GM18507 (cell line): Measurements from ENCODE around the gene ATP9B.

ENCODE experiments used
- DNase-seq: peaks from one replicate; pipeline ENCODE4 v3.0.0; 2011; ENCODE audit warnings: low read depth; ENCODE audit not compliant: insufficient read length; ENCODE audit errors: extremely low spot score
- FAIRE-seq: peaks from 2 replicates; lab custom pipeline; 2011; peaks lifted over from hg19 to GRCh38; lab: Jason Lieb, UNC

The ATP9B gene

DNA sequence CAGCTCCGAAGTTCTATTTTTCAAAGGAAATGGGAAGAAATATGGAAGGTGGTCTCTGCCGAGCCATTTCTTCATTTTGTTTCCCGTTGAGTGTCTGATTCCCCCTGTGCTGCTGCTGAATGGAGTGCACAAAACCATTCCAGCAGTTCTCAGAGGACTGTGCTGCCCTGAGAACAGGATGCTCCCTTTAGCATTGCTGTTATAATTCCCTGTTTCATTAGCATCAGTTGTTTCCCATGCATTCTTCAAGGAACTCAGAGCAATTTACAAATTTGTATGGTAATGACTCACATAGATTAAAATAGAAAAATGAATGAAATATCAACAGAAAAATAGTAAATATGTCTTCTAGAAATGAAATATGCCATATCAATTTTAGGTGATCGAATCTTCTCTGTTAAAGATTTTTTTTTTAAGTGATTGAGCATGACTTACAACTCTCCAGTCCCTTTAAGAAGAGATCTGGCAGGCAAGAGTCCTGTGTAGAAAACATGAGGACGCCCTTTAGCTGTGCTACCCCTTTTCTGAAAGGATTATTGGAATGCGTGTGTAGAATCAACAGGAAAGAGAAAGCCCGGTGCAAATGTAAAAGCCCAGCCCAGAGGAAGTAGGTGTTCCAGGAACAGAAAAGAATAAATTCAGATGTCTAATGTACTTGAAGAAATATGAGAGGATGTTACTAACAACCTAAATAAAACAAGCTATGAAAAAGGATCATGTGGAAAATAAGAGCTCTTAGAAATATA lies 118.5 kb downstream of the ATP9B start:
- no peak for DNase-seq
- FAIRE-seq: no peak

DNA sequence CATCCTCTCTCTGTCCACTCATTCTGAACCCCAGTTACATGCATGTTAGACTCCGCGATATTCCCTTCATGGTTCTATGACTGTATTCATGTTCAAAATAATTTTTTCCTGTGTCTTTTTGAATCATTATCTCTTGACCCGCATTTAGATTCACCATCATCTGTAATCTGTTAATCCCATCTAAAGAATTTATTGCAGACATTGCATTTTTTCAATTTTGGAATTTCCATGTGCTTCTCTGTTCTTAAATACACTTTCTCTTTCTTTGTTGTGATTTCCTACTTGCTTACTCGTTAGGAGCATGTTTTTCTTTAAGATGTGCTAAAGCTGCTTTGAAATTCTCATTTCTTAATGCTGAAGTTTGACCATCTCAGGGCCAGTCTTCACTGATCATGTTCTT lies 122.2 kb downstream of the ATP9B start:
- DNase-seq (no peak), FAIRE-seq (no peak)

GRCh38 chr18:79191956-79192355 lies 122.8 kb downstream of the ATP9B start:
- FAIRE-seq: peak; percentile 36
- no peak for DNase-seq

- FAIRE-seq: no peak
- DNase-seq: no peak
Measured at GRCh38 chr18:79193826-79194225, 124.6 kb downstream of the ATP9B start.

DNA sequence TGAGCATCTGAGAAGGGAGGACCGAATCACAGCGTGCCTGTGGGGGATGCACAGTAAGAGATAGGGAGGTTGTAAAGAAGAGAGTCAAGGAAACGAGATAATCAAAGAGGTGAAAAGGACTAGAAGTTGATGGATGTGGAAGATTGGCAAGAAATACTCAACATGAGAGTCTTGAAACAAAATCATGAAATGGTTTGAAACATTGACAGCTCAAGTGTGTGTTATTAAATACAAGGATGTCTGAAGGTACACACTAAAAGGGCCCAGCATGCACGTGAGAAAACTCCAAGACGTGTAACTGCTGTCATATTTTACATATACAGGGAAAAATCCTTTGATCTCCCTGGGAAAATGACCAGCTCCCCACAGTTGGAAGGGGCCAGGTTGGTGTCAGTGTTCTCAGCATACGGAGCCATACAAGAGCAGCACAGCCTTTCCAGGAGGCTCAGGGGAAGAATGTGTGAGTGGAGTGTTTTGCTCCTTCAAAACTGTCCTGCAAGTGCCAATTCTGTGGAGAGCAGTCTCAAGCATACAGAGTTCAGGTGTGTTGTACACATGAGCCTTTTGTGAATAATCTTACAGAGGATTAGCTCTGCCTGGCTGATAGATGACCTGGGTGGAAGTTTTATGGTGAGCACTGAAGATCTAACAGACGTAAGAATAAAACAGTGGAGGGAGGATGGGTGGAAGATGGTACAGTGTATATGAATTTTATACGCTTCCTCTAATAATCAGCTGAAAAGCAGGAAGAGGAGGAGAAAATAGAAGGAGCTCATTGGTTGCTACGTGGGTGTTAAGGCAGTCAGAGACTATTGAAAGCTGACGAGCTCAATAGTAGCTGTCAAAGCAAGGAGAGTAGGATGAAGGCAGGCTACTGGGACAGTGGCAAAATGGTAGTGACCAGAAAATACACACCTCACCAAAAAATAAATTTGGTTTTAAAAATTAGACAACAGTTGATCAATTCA lies 126.8 kb downstream of the ATP9B start:
- DNase-seq (no peak), FAIRE-seq (no peak)

DNA sequence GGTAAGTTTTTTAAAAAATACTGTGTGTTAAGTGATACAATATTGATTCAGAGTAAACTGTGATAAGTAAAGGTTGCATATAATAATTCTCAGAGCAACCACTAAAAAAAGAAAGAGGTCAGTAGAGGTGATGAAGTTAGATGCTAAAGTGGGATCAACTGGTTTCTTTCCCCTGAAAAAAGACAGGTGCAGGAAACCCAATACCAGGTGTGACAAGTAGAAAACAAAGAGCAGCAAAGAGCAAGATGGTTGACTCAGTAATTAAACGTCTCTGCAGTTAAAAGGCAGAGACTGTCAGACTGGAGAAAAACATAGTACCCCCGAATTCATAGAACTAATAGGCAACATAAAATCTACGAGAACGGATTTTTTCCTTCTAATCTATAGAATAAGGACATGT lies 128.3 kb downstream of the ATP9B start:
- FAIRE-seq (no peak), DNase-seq (no peak)

- FAIRE-seq: no peak
Measured at GRCh38 chr18:79199691-79200374, 130.6 kb downstream of the ATP9B start.

GRCh38 chr18:79200546-79201268 lies 131.5 kb downstream of the ATP9B start:
- no peak for DNase-seq
- peak; percentile 93 for FAIRE-seq

More at GRCh38 chr18:79199691-79200374, 130.6 kb downstream of the ATP9B start:
- DNase-seq: no peak

- DNase-seq (no peak), FAIRE-seq (no peak)
Measured at GRCh38 chr18:79203017-79203605, 133.9 kb downstream of the ATP9B start.

GRCh38 chr18:79204889-79205807 lies 136.0 kb downstream of the ATP9B start:
- FAIRE-seq (no peak), DNase-seq (no peak)

GRCh38 chr18:79206444-79206843 lies 137.2 kb downstream of the ATP9B start:
- no peak for DNase-seq
- FAIRE-seq: no peak

- FAIRE-seq (no peak), DNase-seq (no peak)
Measured at GRCh38 chr18:79208906-79209305, 139.7 kb downstream of the ATP9B start.

DNA sequence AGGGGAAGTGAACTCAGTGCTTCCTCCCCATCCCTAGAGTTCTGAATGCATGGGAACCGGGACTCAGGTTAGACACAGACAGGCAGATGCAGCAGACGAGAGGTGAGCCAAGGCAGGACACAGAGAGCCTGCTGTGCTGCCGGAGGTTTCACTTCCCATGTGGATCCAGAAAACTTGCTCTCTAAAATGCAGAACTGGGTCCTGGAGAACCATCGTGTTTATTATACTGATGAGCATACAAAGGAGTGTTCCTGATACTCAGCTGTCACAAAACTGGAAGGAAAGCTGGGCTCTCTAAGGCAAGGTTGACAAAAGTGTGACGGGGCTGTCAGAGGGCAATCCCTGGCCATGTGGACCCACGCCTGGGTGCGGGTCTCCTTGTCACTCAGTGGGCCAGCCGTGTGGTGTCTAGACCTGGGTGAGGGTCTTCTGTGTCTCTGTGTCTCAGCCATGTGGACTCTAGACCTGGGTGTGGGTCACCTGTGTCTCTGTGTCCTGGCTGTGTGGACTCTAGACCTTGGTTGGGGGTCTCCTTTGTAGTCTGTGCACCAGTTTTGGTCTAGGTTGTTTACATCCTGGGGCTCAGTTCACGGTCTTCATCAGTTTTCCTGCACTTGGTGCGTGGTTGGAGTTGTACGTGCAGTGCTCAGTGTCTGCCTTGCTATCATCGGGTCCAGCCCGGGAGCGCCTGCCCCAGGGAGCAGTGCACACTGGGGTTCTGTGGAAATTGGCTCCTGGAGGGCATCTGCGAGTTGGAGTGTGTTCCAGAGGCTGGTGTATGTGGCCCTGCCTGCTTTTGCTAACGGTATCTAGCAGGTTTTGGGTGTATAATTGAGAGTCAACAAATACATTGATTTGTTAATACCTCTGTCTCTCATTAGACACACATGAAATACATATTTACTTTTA lies 141.1 kb downstream of the ATP9B start:
- no peak for DNase-seq
- no peak for FAIRE-seq

- FAIRE-seq (no peak), DNase-seq (no peak)
Measured at GRCh38 chr18:79211844-79212243, 142.7 kb downstream of the ATP9B start.

DNA sequence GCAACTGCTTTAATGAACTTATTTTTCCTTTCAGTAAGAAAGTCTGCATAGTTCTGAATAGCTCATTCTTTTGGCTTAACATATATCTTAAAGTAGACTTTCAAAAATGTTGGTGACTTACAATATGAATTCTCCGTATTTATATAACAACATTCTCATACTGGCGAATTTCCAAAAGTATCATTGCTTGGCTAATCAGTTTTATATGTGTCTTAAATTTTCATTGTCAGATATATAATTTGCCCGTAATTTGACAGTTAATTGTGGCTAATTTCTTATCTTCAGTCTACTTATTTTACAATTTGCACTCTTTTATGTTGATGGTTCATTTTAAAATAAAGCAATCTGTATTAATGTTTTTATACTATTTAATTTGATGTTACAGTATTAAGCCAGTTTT lies 144.9 kb downstream of the ATP9B start:
- no peak for FAIRE-seq
- no peak for DNase-seq

- DNase-seq (no peak), FAIRE-seq (no peak)
Measured at GRCh38 chr18:79216176-79216575, 147.0 kb downstream of the ATP9B start.

DNA sequence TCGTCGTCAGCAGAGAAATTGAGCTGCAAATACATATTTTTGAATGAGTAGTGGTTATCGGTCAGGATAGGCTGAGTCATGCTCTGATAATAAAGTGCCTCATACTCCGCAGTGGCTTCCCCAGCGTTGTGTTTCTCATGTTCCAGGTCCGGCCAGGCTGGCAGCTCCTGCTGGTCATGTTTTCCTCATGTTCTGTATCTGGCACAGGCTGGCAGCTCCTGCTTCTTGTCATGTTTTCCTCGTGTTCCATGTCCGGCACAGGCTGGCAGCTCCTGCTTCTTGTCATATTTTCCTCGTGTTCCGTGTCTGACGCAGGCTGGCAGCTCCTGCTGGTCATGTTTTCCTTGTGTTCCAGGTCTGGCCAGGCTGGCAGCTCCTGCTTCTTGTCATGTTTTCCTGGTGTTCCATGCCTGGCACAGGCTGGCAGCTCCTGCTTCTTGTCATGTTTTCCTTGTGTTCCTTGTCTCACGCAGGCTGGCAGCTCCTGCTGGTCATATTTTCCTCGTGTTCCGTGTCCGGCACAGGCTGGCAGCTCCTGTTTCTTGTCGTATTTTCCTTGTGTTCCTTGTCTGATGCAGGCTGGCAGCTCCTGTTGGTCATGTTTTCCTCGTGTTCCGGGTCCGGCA lies 148.9 kb downstream of the ATP9B start:
- no peak for DNase-seq
- no peak for FAIRE-seq
